Breast epithelium (tissue), 3 donors: ENCODE results near the gene NTHL1.

Source experiments
- POLR2A ChIP-seq: fragments of 450-650 bp; IDR thresholded peaks from one replicate; pipeline ENCODE4 v1.6.1; 2016; ENCODE audit warnings: antibody characterized with exemption, mild to moderate bottlenecking, moderate library complexity
- TF ChIP-seq, protein P1 (sequence below), 3 donors: fragments of 450-650 bp; IDR thresholded peaks; one replicate each; pipeline ENCODE4 v1.5.1; 2016 to 2017; ENCODE audit warnings: antibody characterized with exemption in 3 of 3, mild to moderate bottlenecking in 3 of 3, moderate library complexity in 3 of 3

DNA sequence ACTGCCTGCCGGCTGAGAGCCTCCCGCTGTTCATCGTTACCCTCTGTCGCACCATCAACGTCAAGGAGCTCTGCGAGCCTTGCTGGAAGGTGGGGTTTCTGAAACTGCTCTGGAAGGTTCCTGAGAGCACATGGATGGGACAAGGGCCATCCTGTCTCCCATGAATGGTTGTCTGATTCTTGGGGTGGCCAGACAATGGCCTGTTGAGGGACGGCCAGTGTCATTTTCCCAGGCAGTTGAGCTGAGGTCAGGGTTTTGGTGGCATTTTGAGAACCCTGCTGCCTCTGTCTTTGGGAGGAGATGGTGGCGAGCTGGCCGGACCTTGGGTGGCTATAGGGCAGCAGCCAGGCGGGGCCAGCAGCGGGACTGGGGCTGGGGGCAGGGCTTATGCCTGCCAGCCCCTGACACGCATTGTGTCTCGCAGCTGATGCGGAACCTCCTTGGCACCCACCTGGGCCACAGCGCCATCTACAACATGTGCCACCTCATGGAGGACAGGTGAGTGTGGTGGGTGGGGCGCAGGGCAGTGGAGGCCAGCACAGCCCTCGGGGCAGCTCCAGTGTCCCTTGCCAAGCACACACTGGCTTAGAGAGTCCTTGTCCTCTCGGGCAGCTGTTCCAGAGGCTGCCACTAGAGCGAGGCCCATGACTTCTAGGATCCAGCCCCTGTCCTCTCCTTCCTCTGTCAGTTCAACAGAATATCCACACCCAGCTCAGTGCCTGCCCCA lies 9.2 kb upstream of the NTHL1 start:
- TF ChIP-seq, protein P1, sequence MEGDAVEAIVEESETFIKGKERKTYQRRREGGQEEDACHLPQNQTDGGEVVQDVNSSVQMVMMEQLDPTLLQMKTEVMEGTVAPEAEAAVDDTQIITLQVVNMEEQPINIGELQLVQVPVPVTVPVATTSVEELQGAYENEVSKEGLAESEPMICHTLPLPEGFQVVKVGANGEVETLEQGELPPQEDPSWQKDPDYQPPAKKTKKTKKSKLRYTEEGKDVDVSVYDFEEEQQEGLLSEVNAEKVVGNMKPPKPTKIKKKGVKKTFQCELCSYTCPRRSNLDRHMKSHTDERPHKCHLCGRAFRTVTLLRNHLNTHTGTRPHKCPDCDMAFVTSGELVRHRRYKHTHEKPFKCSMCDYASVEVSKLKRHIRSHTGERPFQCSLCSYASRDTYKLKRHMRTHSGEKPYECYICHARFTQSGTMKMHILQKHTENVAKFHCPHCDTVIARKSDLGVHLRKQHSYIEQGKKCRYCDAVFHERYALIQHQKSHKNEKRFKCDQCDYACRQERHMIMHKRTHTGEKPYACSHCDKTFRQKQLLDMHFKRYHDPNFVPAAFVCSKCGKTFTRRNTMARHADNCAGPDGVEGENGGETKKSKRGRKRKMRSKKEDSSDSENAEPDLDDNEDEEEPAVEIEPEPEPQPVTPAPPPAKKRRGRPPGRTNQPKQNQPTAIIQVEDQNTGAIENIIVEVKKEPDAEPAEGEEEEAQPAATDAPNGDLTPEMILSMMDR (IDR thresholded peaks at IDR 0.05): peak in 1 of 3 donors; percentile 16
- no peak for TF ChIP-seq POLR2A
